GM18517 (cell line): ENCODE data around the gene FXYD6.

ENCODE experiments used
- ATAC-seq: cut with Tn5 transposase; IDR thresholded peaks from one replicate; pipeline ENCODE4 v1.9.1; 2021; ENCODE audit warnings: mild to moderate bottlenecking, moderate library complexity; ENCODE audit not compliant: unreplicated experiment

FXYD6 gene

GRCh38 chr11:117910941-117911655, 34.6 kb upstream of the FXYD6 start:
- no peak for ATAC-seq

GRCh38 chr11:117910525-117910924, 34.1 kb upstream of the FXYD6 start:
- no peak for ATAC-seq

- ATAC-seq: no peak
Observed at GRCh38 chr11:117909611-117910382, 33.3 kb upstream of the FXYD6 start.

- no peak for ATAC-seq
Observed at GRCh38 chr11:117908959-117909610, 32.6 kb upstream of the FXYD6 start.

- ATAC-seq: no peak
Observed at GRCh38 chr11:117908109-117908895, 31.8 kb upstream of the FXYD6 start.

GRCh38 chr11:117907276-117908108, 31.0 kb upstream of the FXYD6 start:
- peak; percentile 55 for ATAC-seq

GRCh38 chr11:117906710-117907109, 30.3 kb upstream of the FXYD6 start:
- no peak for ATAC-seq

- no peak for ATAC-seq
Observed at GRCh38 chr11:117906126-117906525, 29.7 kb upstream of the FXYD6 start.

GRCh38 chr11:117905524-117905923, 29.1 kb upstream of the FXYD6 start:
- no peak for ATAC-seq

GRCh38 chr11:117903505-117904382, 27.3 kb upstream of the FXYD6 start:
- no peak for ATAC-seq

GRCh38 chr11:117902001-117902845, 25.8 kb upstream of the FXYD6 start:
- no peak for ATAC-seq

GRCh38 chr11:117901601-117902000, 25.1 kb upstream of the FXYD6 start:
- ATAC-seq: no peak

- ATAC-seq: no peak
Observed at GRCh38 chr11:117900720-117901440, 24.4 kb upstream of the FXYD6 start.

- peak; percentile 72 for ATAC-seq
Observed at GRCh38 chr11:117900121-117900648, 23.7 kb upstream of the FXYD6 start.

GRCh38 chr11:117898059-117898458, 21.6 kb upstream of the FXYD6 start:
- no peak for ATAC-seq

GRCh38 chr11:117892651-117893050, 16.2 kb upstream of the FXYD6 start:
- ATAC-seq: no peak

- no peak for ATAC-seq
Observed at GRCh38 chr11:117891362-117891761, 14.9 kb upstream of the FXYD6 start.
